ENCODE measurements around the gene OR2V1. TPM values are rescaled to one million over a fixed set of nuclear protein-coding genes. Genes with fewer than 3 reads are reported as not detected.
A peak's percentile ranks its signal among the peaks of the same experiment; 100 is the strongest.

The OR2V1 gene
- total and polyA plus RNA-seq, 8 donors: not detected

- Histone ChIP-seq H3K27me3 (peaks cover 20 to 100% (median 84%) of the 10 kb centered on the region in 3 donors), H3K4me1 (peaks cover 0 to 24% (median 16%) of the 10 kb centered on the region in 4 donors), H3K27ac (no peak overlapping the region), H3K4me3 (no peak overlapping the region), H3K36me3 (no peaks in the 10 kb centered on the region), H3K9me3 (no peaks in the 10 kb centered on the region)
- intact Hi-C loops (cut with DNase I; ENCODE audit: low total_unique reads): no loop called here
- 32 to 35% (median 33%) methylated on average over 14 of the region's 14 CpGs for WGBS, 5 donors
- TF ChIP-seq EP300 (IDR thresholded peaks at IDR 0.05) (no peak), POLR2AphosphoS5 (IDR thresholded peaks at IDR 0.05) (no peak), CTCF (IDR thresholded peaks at IDR 0.05) (no peak), POLR2A (IDR thresholded peaks at IDR 0.05) (no peak)
- no peak for DNase-seq
These were observed 37.7 kb upstream of the OR2V1 start for GRCh38 chr5:181168595-181169118.

- TF ChIP-seq CTCF (IDR thresholded peaks at IDR 0.05) (peak in 1 of 7 experiments; percentile 17), POLR2A (IDR thresholded peaks at IDR 0.05) (no peak)
These were observed 37.0 kb upstream of the OR2V1 start for GRCh38 chr5:181167814-181168488.

GRCh38 chr5:181166812-181167733 is 36.1 kb upstream of the OR2V1 start:
- Histone ChIP-seq H3K27me3 (peaks cover 10 to 100% (median 71%) of the 10 kb centered on the region in 3 donors), H3K27ac (no peak overlapping the region), H3K4me3 (no peak overlapping the region), H3K4me1 (peaks cover 0 to 16% (median 9%) of the 10 kb centered on the region in 4 donors), H3K9me3 (no peaks in the 10 kb centered on the region), H3K36me3 (no peaks in the 10 kb centered on the region)
- no peak for DNase-seq
- TF ChIP-seq CTCF (IDR thresholded peaks at IDR 0.05): no peak
- TF ChIP-seq POLR2AphosphoS5 (IDR thresholded peaks at IDR 0.05): no peak
- TF ChIP-seq POLR2A (IDR thresholded peaks at IDR 0.05): no peak
- TF ChIP-seq EP300 (IDR thresholded peaks at IDR 0.05): no peak
- intact Hi-C loops (cut with DNase I; ENCODE audit: low total_unique reads): no loop called here
- WGBS, 5 donors: 71 to 84% (median 73%) methylated on average over 6 of the region's 6 CpGs

More at GRCh38 chr5:181167814-181168488, 37.0 kb upstream of the OR2V1 start:
- intact Hi-C loops (cut with DNase I; ENCODE audit: low total_unique reads): no loop called here
- Histone ChIP-seq H3K27ac (no peak overlapping the region), H3K4me3 (no peak overlapping the region), H3K27me3 (peaks cover 14 to 100% (median 79%) of the 10 kb centered on the region in 3 donors), H3K36me3 (no peaks in the 10 kb centered on the region), H3K9me3 (no peaks in the 10 kb centered on the region), H3K4me1 (peaks cover 0 to 17% (median 12%) of the 10 kb centered on the region in 4 donors)
- WGBS, 5 donors: 14 to 20% (median 14%) methylated on average over 11 of the region's 11 CpGs
- DNase-seq: peak in 1 of 2 donors; percentile 41
